GM19328 (cell line): ENCODE measurements around the gene MYZAP.

Experiments used
- ATAC-seq: cut with Tn5 transposase; IDR thresholded peaks from one replicate; pipeline ENCODE4 v1.9.1; 2021; ENCODE audit warnings: mild to moderate bottlenecking, moderate library complexity; ENCODE audit not compliant: unreplicated experiment

MYZAP gene

DNA sequence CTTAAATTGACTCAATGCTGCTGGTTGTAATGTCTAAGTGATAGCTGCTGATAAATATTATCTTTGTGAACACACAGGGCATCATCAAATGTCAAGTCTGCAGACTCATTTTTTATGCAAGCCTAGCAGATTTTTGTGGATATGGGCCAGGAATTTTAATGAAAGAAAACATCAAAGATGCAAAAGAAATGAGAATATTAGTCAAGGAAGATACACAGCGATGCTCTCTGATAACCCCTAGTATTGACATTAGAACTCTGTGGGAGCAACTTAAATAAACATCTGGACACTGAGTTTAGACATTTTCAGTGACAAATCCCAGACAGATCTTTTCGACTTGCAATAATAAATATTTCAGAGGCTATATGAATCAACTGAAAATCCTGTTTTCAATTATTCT is 143.2 kb downstream of the MYZAP start:
- no peak for ATAC-seq
